Activated CD4-positive, alpha-beta T cell treated with anti-CD3 and anti-CD28 coated beads, Interleukin-2, amount 10 ng/mL, durations not matched to agents 24 days and 14 days (primary cell): ENCODE measurements around the gene MORC4. TPM values are rescaled to one million over a fixed set of nuclear protein-coding genes. Genes with fewer than 3 reads are reported as not detected.

Experiments used
- DNase-seq: peaks from one replicate; pipeline ENCODE4 v3.0.0; 2022
- H3K27ac Mint-ChIP-seq: one replicate; pipeline ENCODE4 v1.8.0; 2022; ENCODE audit warnings: mild to moderate bottlenecking, mixed read lengths
- H3K27me3 Mint-ChIP-seq: one replicate; pipeline ENCODE4 v1.8.0; 2022; ENCODE audit warnings: mixed read lengths
- H3K36me3 Mint-ChIP-seq: one replicate; pipeline ENCODE4 v1.8.0; 2022; ENCODE audit warnings: low read depth, mild to moderate bottlenecking, mixed read lengths
- H3K4me1 Mint-ChIP-seq: one replicate; pipeline ENCODE4 v1.8.0; 2021; ENCODE audit warnings: mixed read lengths
- H3K4me3 Mint-ChIP-seq: one replicate; pipeline ENCODE4 v1.8.0; 2022; ENCODE audit warnings: mild to moderate bottlenecking, moderate library complexity, mixed read lengths
- H3K9me3 Mint-ChIP-seq: one replicate; pipeline ENCODE4 v1.8.0; 2021; ENCODE audit warnings: mixed read lengths
- intact Hi-C: fragments of 100-400 bp; cut with micrococcal nuclease; formaldehyde crosslinking; loops from one replicate; pipeline ENCODE4 v1.15.1; 2023
- total RNA-seq: library from RNA; stranded (reverse); gene quantifications from 2 replicates; pipeline ENCODE4 v1.2.3, GENCODE V29; 2022

MORC4 gene
- total RNA-seq, 1 donor from 2014 or later: 7.8 TPM

GRCh38 chrX:106946464-106946863 lies 53.5 kb downstream of the MORC4 start:
- H3K36me3 Mint-ChIP-seq: peaks cover 4% of the 10 kb centered on the region
- H3K4me3 Mint-ChIP-seq: no peak overlapping the region
- DNase-seq: no peak
- intact Hi-C loops: no loop called here
- no peaks in the 10 kb centered on the region for H3K4me1 Mint-ChIP-seq
- H3K27ac Mint-ChIP-seq: no peak overlapping the region
- no peaks in the 10 kb centered on the region for H3K9me3 Mint-ChIP-seq
- no peaks in the 10 kb centered on the region for H3K27me3 Mint-ChIP-seq

GRCh38 chrX:106940068-106940467 lies 59.9 kb downstream of the MORC4 start:
- Mint-ChIP-seq H3K9me3 (no peaks in the 10 kb centered on the region), H3K27ac (no peak overlapping the region), H3K36me3 (peaks cover 4% of the 10 kb centered on the region), H3K4me1 (no peaks in the 10 kb centered on the region), H3K27me3 (no peaks in the 10 kb centered on the region), H3K4me3 (no peak overlapping the region)
- intact Hi-C loops: no loop called here
- no peak for DNase-seq

DNA sequence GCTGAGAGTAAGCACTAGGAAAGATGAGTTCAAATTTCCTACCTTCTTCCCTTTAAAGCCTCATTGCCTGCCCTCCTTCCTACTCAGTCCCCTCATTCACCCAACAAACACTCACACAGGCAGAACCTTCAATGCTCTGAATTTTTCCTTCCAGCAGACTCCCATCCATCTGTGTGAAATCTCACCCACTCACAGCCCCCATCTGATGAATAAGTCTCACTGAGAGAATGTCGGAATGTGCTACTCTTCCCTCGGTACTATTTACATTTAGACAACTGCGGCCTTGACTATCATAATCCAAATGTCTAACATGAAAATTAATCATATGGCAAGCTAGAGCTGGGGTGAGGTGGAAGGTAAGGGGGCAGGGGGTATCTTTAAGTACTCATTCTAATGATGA lies 60.4 kb downstream of the MORC4 start:
- H3K9me3 Mint-ChIP-seq: no peaks in the 10 kb centered on the region
- H3K27ac Mint-ChIP-seq: no peak overlapping the region
- H3K36me3 Mint-ChIP-seq: peaks cover 4% of the 10 kb centered on the region
- DNase-seq: no peak
- H3K27me3 Mint-ChIP-seq: no peaks in the 10 kb centered on the region
- H3K4me3 Mint-ChIP-seq: no peak overlapping the region
- H3K4me1 Mint-ChIP-seq: no peaks in the 10 kb centered on the region
- intact Hi-C loops: no loop called here

DNA sequence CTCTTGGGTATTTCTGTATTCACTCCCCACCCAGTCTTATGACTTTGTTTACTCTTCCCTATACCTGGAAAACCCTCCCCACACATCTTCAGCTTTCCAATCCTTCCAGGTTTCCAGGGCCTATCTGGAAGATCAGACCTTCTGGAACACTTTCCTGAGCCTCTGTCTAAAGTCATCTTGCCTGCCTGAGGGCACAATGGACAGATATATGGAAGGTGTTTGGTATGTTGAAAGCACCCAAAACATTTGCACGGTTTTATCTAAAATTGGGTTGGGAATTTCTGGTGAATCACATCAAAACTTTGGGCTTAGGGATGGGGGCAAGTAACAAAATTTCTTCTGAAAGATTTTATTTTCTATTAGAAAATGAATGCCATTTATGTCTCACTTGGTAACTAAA lies 63.8 kb downstream of the MORC4 start:
- no peak overlapping the region for H3K27ac Mint-ChIP-seq
- intact Hi-C loops: no loop called here
- H3K27me3 Mint-ChIP-seq: no peaks in the 10 kb centered on the region
- no peak for DNase-seq
- no peak overlapping the region for H3K4me3 Mint-ChIP-seq
- no peaks in the 10 kb centered on the region for H3K36me3 Mint-ChIP-seq
- no peaks in the 10 kb centered on the region for H3K4me1 Mint-ChIP-seq
- H3K9me3 Mint-ChIP-seq: no peaks in the 10 kb centered on the region

GRCh38 chrX:106935175-106935574 lies 64.8 kb downstream of the MORC4 start:
- no peaks in the 10 kb centered on the region for H3K4me1 Mint-ChIP-seq
- H3K36me3 Mint-ChIP-seq: no peaks in the 10 kb centered on the region
- intact Hi-C loops: no loop called here
- no peaks in the 10 kb centered on the region for H3K9me3 Mint-ChIP-seq
- H3K27ac Mint-ChIP-seq: no peak overlapping the region
- no peaks in the 10 kb centered on the region for H3K27me3 Mint-ChIP-seq
- no peak overlapping the region for H3K4me3 Mint-ChIP-seq
- DNase-seq: no peak

- Mint-ChIP-seq H3K27me3 (no peaks in the 10 kb centered on the region), H3K27ac (no peak overlapping the region), H3K36me3 (no peaks in the 10 kb centered on the region), H3K4me3 (no peak overlapping the region), H3K4me1 (no peaks in the 10 kb centered on the region), H3K9me3 (no peaks in the 10 kb centered on the region)
- intact Hi-C loops: no loop called here
- no peak for DNase-seq
Measured at GRCh38 chrX:106933538-106933961, 66.5 kb downstream of the MORC4 start.

DNA sequence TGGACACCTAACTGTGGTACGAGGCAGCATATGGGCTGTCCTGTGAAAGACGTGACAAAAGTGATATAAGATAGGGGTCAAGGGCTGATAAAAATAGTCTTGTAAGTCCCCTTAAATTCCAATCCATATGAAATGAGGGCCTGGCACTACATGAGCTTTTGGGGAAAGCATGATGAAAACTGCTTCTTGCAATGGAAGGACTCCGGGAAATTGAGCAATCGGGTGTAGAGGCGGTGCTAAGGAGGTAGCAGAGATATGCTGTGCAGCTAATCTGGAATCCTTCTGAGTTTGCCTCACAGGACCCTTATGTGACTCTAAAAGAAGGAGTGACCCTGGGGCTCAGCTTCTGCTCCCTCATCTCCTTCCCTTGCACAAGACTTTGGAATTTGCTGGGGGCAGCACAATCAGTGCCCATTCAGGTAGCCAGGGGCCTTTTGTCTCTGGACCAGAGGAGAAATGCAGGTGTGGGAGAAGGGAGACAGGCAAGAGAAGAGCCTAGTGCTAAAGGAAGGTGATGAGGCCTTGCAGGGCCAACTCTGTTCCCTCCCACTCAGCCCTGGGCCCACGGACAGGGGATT lies 67.0 kb downstream of the MORC4 start:
- Mint-ChIP-seq H3K9me3 (no peaks in the 10 kb centered on the region), H3K4me1 (no peaks in the 10 kb centered on the region), H3K4me3 (no peak overlapping the region), H3K36me3 (no peaks in the 10 kb centered on the region), H3K27ac (no peak overlapping the region), H3K27me3 (no peaks in the 10 kb centered on the region)
- intact Hi-C loops: no loop called here
- no peak for DNase-seq

DNA sequence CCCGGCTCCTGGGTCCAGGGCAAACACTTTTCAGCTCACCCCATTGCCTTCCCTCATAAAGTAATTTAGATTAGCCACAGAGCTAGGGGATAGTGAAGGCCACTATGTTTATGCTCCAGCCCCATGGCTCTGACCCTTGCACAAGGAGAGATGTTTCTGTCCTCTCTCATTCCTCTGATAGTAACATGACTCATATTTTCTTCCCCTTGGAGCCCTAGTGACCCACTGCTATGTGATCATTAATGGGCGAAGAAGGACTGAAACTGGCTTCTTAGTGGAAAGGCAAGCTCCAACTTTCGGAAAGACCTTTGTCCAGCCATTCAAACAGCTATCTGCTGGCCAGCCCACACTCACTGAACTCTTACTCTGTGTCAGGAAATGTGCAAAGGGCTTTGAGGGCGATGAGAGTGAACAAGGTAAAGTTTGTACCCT lies 67.5 kb downstream of the MORC4 start:
- Mint-ChIP-seq H3K36me3 (no peaks in the 10 kb centered on the region), H3K9me3 (no peaks in the 10 kb centered on the region), H3K27me3 (no peaks in the 10 kb centered on the region), H3K4me1 (no peaks in the 10 kb centered on the region), H3K4me3 (no peak overlapping the region), H3K27ac (no peak overlapping the region)
- intact Hi-C loops: no loop called here
- DNase-seq: no peak

- H3K9me3 Mint-ChIP-seq: no peaks in the 10 kb centered on the region
- no peaks in the 10 kb centered on the region for H3K4me1 Mint-ChIP-seq
- H3K36me3 Mint-ChIP-seq: no peaks in the 10 kb centered on the region
- intact Hi-C loops: no loop called here
- no peak for DNase-seq
- H3K4me3 Mint-ChIP-seq: no peak overlapping the region
- H3K27me3 Mint-ChIP-seq: no peaks in the 10 kb centered on the region
- no peak overlapping the region for H3K27ac Mint-ChIP-seq
Measured at GRCh38 chrX:106931831-106932491, 68.1 kb downstream of the MORC4 start.

DNA sequence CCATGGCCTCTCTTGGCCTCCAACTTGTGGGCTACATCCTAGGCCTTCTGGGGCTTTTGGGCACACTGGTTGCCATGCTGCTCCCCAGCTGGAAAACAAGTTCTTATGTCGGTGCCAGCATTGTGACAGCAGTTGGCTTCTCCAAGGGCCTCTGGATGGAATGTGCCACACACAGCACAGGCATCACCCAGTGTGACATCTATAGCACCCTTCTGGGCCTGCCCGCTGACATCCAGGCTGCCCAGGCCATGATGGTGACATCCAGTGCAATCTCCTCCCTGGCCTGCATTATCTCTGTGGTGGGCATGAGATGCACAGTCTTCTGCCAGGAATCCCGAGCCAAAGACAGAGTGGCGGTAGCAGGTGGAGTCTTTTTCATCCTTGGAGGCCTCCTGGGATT lies 71.8 kb downstream of the MORC4 start:
- no peaks in the 10 kb centered on the region for H3K36me3 Mint-ChIP-seq
- H3K4me1 Mint-ChIP-seq: no peaks in the 10 kb centered on the region
- H3K4me3 Mint-ChIP-seq: no peak overlapping the region
- intact Hi-C loops: no loop called here
- no peak for DNase-seq
- no peak overlapping the region for H3K27ac Mint-ChIP-seq
- no peaks in the 10 kb centered on the region for H3K27me3 Mint-ChIP-seq
- H3K9me3 Mint-ChIP-seq: no peaks in the 10 kb centered on the region

- no peak for DNase-seq
- Mint-ChIP-seq H3K4me3 (no peak overlapping the region), H3K36me3 (no peaks in the 10 kb centered on the region), H3K27me3 (no peaks in the 10 kb centered on the region), H3K27ac (no peak overlapping the region), H3K9me3 (no peaks in the 10 kb centered on the region), H3K4me1 (no peaks in the 10 kb centered on the region)
- intact Hi-C loops: no loop called here
Measured at GRCh38 chrX:106927700-106928099, 72.3 kb downstream of the MORC4 start.

DNA sequence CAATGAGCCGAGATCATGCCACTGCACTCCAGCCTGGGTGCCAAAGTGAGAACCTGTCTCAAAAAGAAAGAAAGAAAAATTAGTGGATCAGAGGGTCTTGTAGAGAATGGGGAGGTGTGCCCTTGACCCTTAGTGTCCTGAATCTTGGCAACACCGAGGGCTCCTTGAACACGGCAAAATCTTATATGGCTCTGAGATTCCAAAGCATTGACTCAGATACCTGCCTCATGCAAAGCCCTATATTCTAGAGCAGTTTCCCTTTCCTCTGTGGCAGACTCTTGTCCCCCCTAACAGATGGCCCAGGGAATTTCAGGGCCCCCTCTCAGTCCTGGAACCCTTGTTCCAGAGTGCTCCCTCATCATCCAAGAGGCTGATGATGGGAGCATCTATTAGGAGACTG lies 73.0 kb downstream of the MORC4 start:
- H3K27me3 Mint-ChIP-seq: no peaks in the 10 kb centered on the region
- H3K4me3 Mint-ChIP-seq: no peak overlapping the region
- H3K9me3 Mint-ChIP-seq: no peaks in the 10 kb centered on the region
- no peaks in the 10 kb centered on the region for H3K36me3 Mint-ChIP-seq
- intact Hi-C loops: no loop called here
- no peak for DNase-seq
- no peaks in the 10 kb centered on the region for H3K4me1 Mint-ChIP-seq
- H3K27ac Mint-ChIP-seq: no peak overlapping the region

GRCh38 chrX:106921637-106922036 lies 78.4 kb downstream of the MORC4 start:
- no peak overlapping the region for H3K27ac Mint-ChIP-seq
- no peak overlapping the region for H3K4me3 Mint-ChIP-seq
- no peaks in the 10 kb centered on the region for H3K36me3 Mint-ChIP-seq
- H3K4me1 Mint-ChIP-seq: no peaks in the 10 kb centered on the region
- DNase-seq: no peak
- no peaks in the 10 kb centered on the region for H3K9me3 Mint-ChIP-seq
- intact Hi-C loops: no loop called here
- no peaks in the 10 kb centered on the region for H3K27me3 Mint-ChIP-seq

DNA sequence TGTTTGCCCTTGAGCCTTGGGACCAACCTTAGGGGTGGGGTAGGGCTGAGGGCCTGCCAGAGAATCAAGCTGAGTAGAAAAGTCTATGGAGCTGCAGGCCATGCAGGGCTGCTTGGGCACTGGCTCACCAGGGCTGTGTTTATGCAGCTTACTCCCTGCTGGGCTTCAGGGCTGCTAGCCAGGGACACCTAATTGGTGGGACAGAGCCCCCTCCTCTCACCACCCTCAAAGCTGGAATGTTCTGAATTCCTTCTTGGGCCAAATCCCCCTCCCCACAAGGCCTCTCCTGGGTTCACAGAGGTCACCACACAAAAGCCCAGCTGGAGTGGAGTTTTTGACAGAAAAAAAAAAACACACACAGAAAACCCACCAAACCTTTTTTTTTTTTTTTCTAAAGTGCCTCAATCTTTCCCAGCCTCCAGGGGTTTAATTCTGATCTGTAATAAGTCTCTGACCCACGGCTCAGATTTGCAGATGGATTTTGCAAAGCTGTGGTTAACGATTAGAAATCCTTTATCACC lies 80.0 kb downstream of the MORC4 start, which contains the start of gene CLDN2:
TSS of gene CLDN2 (plus strand) at position 471 of the 521 bp plus-strand sequence. CDS start 7,827 bp downstream, outside the sequence.
- H3K4me3 Mint-ChIP-seq: no peak within 1 kb of the TSS
- intact Hi-C loops: no loop called here
- H3K27ac Mint-ChIP-seq: no peak within 1 kb of the TSS
- peaks cover 5% of the 10 kb centered on the region for H3K27me3 Mint-ChIP-seq
- DNase-seq: no peak
- H3K36me3 Mint-ChIP-seq: no peaks in the 10 kb centered on the region
- no peaks in the 10 kb centered on the region for H3K9me3 Mint-ChIP-seq
- H3K4me1 Mint-ChIP-seq: no peaks in the 10 kb centered on the region
